HG03565 (cell line): Measurements from ENCODE around the gene SPTBN1.

Source experiments
- ATAC-seq: cut with Tn5 transposase; IDR thresholded peaks from one replicate; pipeline ENCODE4 v1.9.1; 2021; ENCODE audit warnings: mild to moderate bottlenecking, moderate library complexity; ENCODE audit not compliant: unreplicated experiment

Gene SPTBN1

DNA sequence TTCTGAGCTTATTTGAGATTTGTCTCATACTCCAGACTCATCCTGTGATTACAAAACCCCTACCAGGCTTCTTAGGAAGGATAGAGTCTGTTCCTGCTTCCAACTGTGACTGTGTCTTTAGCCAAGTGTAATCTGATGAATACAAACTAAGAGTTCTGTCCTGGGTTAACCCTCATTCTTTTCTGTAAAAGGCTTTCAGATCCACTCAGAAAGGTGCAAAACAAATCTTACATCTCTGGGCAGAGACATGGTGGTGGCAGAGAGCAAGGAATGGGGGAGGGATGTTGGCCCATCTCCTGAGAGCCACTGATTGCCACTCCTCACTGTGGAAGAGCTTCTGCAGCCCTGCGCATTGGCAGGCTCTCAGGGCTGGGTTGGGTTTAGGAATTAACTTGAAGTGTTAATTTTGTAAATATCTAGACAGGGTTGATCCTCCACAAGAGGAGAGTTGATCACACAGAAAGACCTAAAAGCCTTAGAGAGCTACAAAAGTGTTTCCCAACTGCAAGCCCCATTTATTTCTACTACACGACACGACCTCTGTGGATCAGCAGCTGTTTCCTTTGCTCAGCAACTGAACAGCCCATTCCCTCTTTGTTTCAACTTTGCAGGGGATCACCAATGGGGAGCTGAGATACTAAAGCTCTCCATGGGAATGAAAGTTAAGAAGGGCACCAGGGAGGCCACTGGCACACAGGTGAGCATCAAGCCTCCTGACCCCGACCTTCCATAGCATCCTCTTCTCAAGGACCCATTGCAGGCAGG is 23.7 kb upstream of the SPTBN1 start:
- no peak for ATAC-seq

DNA sequence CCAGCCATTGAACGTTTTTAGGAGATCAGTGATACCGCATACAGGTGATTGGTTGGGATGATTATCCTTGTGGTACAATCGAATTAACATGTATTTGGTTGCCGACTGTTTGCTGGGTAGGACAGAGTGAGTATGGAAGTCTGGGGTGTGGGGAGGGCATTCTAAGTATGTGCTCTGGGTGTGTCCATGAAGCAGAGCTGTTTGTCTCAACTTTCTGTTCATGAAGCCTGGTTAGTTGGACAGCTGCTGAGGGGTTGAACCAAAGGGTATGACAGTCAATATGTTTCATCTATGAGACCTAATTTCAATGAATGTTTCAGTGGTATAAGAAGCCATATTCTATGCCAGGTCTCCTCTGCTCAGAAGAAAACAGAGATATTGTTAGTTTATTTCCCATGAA is 21.9 kb upstream of the SPTBN1 start:
- ATAC-seq, result no peak

DNA sequence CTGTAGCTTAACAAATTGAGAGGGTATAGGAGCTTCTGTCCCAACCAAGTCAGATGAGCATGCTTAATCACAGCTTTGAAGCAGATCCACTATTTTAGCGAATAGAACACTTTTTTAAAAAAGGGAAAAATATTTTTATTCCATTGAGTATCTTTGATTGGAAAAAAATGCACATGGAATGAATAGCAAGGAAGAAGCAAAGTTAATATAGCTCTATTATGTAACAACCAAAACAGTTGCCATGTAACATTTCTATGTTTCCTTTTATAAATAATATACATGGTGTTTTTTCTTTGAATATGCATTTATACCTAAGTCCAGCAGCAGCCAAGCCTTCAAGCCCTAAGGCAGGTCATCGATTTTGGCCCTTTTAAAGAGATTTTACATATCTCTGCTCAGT is 21.4 kb upstream of the SPTBN1 start:
- no peak for ATAC-seq

DNA sequence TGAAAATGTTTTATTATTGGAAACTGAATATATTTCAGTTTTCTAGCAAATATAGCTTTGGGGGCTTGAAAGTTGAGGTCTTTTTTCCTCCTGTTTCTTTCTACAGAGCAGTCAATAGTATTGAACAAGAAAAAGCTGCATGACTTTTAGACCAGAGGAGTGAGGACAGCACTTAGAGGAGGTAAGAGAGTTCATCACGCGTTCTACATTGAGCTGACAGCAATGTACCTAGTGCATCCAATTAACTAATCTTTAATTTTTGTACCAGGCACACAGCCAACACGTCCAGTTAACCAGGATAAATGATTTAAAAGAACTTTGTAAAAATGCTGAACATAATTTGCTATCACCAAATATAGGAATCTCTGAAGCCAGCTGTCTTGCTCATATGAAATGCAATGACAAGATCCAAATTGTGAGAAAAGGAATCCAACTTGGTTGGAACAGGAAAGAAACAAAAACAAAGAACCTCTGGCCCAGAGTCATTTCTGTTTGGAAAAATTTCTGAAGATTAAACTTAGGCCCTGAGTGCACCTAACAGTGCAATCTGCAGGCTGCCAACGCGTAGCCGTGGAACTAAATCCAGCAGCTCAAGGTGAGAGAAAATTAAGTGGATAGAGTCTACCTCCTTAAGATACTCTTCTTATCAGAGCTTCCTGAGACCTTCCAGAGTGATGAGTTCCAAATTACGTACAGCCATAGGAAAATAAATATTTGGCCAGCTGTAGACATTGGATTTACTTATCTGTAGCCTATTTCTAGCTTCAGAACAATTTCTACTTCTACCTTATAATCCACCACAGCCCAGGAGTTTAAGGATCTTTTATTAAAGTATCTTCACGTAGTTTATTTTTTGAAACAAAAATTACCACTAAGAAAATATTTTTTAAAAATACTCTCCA is 20.6 kb upstream of the SPTBN1 start:
- ATAC-seq, result no peak

DNA sequence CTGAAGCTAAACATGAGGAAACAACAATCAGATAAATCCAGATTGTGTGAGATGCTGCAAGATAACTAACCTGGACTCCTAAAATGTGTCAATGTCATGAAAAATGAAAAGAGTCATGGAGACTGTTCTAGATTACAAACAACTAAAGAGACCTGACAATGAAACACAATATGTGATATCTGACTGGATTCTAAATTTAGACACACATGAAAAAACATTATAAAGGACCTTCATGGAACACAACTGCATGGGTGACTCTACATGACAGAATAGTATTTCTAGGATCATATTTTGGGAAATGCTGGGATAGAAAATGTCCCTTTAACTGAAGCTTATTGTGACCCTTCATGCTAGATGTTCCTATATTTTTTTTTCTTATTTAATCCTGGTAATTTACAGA is 18.5 kb upstream of the SPTBN1 start:
- no peak for ATAC-seq

DNA sequence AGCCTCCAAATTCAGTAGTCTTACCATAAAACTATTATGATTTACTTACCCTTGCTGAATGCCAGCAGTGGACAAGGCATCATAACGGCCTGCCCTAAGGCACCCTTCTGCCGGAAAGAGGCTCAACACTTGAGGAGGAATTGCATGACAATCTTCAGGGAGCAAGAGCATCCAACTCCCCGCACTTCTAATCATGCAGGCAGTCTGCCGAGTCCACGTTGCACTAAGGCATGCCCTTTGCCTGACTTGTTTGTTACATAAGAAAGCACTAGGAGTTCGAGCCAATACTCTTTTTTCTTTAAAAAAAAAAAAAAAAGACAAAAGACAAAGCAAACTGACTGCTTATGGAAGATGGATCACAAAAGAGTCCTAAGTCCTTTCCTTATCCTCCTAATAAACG is 17.9 kb upstream of the SPTBN1 start:
- no peak for ATAC-seq

DNA sequence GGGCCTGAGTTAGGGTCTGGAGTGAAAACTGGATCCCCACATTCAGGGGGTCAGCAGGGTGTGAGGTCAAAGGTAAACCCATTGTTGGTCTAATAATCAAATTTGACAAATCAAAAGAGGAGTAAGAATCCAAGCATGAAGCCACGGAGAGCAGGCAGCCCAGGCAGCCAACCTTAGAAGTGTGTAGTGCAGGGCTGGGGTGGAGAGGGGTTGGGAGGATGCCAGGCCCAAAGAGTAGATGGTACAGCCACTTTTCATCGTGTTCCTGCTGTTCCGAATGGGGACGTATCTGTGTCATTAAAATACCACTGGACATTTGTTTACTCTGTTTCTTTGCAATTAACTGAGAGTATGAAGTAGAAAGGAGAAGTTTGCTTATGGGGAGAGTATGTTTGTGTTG is 16.5 kb upstream of the SPTBN1 start:
- ATAC-seq, result no peak

DNA sequence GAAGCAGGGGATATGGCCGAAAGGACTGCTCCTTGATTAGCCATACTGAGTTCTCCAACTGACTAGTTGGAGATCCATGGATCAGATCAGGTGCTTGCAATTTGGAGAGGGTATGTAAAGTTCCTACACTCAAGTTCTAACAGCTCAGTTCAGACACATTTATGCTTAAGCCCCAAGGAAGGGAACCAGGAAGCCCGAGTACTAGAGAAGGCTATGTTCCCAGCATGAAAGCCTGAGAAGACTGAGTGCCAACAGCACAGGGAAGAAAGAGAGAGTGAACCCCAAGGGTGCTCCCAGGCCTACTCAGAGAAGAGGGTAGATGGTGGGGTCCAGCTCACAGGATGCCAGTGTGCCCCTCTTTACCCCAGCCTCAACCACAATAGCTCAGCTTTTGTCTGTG is 16.1 kb upstream of the SPTBN1 start:
- no peak for ATAC-seq

DNA sequence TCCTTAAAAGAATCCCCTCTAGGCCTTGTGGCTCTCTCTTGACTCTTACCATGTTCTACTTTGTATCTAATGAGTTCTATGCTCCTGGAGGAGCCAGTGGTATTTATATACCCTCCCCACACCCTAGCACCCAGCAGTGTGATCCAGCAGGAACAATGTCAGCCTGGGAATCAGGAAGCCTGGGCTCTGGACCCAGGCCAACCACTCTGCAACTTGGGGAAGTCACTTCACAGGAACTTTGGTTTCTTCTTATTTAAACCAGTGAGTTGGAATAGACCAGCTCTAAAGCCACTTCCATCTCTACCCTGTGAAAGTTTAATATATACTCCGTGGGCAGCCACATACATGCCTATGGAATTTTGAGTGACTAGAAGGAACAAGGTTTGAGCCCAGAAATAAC is 11.6 kb upstream of the SPTBN1 start:
- no peak for ATAC-seq

DNA sequence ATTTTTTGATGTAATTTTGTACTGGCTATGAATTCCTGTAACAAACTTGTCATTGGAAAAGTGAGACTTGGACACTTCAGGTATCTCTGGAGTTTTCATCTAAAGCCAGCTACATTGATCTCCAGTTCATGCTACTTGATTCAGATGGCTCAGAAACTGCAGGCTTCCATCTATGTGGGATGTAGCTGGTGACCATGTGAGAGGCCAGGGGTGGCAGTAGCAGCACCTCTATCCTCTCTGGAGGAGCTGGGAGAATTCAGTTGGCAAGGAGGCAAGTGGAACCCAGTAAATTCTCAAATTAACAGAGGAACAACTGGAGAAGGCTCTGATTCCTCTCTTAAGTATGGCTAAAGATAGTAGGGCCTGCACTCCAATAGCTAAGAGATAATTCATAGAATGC is 10.0 kb upstream of the SPTBN1 start:
- no peak for ATAC-seq

DNA sequence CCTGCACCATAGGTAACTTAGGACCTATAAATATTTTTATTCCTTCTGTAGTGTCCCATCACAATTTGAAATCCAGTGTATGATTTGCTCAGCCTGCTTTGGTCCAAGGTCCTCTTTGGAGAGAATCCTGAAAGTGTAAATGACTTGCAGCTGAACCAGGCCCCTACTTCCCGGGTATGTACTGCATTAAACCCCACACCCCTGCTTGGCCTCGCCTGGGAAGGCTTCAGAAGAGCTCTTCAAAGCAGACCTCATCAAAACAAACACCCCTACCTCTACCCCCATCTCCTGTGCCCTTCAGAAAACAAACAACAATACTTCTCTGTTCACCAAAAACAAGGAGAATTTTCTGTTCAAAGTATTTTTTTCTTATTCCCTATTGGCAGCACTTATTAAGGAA is 9.5 kb upstream of the SPTBN1 start:
- ATAC-seq, result no peak

DNA sequence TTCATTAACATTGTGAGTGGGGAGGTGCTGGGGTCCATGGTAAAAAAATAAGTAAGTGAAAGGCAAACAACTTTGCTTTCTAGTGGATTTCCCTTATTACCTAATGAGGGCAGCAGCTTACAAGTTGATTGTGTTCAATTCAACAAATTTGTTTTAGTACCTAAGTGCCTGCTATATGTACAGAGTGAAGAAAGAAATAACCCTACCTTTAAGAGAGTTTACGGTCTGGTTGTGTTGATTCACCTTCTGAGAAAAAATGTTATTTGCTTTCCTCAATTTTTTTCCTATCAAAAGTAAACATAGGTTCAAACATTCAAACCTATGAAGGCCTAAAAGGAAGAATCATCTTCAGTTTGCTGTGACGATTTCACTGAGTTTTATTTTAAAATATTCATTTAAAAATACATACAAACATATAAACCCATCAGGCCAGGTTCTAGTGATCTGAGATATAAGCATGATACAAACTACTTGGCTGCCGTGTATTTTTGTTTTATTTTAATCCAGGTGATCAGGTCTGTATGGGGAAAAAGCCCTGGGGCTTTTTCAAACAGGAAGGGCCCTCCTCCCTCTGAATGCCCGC is 1.5 kb upstream of the SPTBN1 start:
- no peak for ATAC-seq

DNA sequence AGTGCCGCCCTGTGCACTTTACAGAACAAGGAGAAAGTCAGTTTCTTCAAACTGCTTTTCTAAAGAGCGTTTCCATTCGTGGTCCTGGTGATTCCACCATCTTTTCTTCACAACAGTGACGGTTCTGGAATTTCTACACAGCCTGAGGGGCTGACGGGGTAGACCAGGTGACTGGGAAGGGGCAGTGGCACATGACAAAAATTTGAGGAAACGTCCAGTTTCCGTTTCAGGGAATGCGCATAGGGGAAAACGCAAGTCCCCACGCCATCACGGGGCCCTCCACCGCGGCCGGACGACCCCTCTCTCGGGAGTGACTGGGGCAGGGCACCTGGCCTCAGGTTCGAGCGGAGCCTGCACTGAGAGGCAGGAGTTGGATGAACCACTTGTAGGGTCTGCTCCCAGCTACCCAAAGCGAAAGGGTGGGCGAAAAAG is 980 bp upstream of the SPTBN1 start:
- no peak for ATAC-seq

DNA sequence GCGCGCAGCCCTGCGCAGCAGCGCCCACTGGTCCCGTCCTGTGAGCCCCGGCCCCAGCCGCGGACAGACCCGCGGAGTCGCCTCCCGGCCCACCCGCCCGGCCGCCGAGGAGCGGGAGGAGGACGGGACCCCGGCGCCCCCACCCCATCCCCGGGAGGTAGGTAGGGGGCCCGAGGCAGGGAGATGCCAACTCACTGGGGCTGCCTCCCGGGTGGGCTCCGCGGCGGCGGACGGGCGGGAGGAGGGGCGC is 160 bp downstream of the SPTBN1 start:
- no peak for ATAC-seq

DNA sequence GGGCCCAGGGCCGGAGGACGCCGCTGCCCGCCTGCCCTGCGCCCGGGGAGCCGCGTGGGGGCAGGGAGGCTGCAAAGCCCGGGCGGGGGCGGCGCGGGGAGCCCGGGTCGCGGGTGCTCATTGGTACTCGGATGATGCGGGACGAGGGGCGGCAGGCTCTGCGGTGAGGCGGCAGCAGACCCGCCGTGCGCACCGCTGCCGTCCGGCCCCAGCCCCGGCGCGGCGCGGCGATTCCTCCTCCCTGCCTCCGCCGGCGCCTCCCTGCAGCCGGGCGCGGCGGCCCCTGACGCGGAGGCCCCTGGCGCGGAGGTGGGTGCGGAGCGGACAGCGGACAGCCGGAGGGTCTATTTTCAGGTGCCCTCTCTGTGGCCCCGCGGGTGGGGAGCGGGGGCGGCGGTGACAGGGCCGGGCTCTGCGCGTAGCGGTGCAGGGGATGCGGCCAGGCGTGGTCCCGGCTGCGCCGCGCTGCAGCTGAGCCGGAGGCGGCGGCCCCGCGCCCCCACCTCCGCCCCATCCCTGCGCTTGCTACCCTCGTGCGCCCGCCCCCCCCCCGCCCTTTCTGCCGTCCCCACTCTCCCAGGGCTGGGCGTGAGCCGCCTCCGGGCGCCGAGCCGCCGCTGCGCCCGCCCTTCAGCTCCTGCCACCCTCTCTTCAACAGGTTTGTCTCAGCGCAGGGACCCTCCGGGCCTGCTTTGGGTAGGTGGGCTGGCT is 640 bp downstream of the SPTBN1 start:
- no peak for ATAC-seq

DNA sequence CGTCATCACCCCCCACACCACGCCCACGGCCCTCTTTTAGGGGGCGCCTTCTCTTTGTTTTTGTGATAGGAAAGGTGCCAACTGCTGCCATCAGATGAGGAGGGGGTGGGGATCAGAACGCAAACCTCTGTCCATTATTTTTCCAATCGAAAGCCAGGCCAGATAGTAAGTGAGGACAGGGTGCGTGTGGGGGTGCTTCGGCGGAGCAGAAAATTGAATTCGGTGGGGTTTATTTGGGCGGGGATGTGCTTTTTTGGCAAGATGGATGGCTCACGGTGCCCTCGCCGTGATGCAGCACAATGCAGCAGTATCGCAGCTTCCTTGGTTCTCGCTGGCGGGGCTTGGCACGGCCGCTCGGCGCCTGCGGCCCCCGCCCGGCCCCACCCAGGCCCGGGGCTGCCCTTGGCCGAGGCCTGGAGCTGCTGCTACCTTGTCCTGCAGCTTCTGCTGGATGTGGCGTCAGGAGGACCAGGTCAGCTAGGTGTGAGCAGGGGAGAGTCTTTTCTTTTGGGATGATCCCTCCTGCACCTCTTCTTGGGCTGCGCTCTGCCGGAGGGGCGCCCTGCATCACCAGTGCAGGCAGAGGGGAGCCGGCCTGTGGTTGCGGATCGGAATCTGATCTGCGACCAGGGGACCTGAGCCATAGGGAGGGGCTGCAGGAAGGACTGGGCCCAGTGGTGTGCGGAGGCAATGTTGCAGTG is 1.3 kb downstream of the SPTBN1 start:
- no peak for ATAC-seq

DNA sequence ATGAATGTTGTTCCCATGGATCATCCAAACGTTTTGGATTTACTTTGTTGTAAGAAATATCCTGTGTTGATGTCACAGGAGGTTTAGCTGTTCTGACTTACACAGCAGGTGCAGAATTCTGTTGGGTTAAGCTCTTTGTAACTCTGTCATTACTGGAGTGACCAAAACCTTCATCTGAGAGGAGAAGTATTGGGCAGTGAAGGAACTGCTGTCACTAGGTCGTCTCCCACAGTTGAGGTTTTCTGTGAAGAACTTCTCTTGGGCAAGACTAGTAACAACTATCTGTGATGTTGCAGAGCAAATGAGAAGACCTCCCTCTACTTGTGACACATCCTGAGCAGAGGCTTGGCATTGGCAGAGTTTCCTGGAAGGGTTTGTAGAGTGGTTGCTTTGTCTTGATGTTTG is 2.9 kb downstream of the SPTBN1 start:
- ATAC-seq, result no peak

DNA sequence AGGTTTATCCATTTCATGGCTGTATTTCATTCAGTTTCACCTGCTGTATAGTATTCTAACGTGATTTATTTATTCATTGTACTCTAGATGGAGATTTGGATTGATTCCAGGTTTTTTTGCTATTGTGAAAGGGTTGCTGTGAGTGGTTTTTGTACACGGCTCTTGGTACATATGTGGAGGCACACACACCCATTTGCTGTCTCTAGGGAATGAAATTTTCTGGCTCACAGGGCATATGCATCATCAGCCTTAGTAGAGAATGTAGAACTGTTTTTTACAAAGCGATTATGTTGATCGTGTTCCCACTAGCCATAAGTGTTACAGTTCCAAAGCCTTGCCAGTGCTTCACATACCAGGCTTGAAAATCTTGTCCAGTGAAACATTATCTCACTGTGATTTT is 5.1 kb downstream of the SPTBN1 start:
- no peak for ATAC-seq

DNA sequence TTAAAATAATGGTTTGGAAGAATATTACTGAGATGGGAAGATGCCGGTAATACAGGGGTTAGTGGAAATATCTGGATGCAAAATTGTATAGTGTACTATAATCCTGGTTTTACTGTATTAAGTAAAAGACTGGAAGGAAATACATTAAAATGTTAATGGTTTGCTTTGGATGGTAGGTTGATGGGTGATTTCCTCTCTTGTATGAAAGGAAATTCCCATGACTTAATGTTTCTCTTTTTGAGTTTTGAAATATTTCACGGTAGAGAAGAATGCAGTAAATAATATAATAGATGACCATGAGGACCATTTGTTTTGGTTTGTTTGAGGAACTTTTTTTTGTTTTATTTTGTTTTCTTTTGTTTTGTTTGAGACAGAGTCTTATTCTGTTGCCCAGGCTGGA is 8.2 kb downstream of the SPTBN1 start:
- ATAC-seq, result no peak

DNA sequence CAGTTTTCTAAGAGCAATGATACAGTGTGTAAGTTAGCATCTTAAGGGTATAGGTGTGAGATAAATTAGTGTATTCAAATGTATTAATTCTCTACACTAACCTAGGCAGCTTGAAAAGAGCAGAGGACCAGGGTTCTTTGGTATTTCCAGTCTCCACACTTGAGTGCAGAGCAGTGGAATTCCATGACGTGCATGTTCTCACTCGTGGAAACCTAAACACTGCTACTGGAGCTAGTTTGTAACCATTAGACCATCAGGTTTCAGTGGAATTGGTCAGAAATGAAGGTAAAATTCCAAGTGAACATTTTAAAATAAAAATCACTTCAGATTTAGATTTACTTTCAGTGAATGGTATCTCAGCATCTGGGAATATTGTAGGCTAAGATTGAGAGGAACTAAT is 9.0 kb downstream of the SPTBN1 start:
- ATAC-seq, result no peak

DNA sequence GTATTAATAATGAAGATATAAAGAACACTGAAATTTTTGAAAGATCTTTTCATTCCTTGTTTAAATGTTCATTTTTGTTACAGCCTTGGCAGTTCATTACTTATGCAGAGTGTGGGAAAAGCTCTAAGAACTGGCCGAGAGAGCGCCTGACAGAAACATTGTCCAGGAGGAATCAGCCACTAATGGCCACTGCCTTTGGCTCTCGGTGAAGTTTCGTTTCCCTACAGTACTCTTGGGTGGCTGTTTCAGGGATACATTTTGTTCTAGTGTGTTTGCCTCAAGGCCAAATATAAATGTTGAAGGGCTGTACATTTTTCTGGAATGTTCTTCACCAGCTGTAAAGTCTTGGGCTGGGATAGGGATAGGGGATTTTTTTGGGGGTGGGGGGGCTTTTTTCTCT is 10.7 kb downstream of the SPTBN1 start:
- ATAC-seq, result no peak
